Prostate gland (tissue), 2 donors: Measurements from ENCODE around the gene EMID1. TPM values are rescaled to one million over a fixed set of nuclear protein-coding genes. Genes with fewer than 3 reads are reported as not detected.

Experiments
- DNase-seq: peaks from one replicate; pipeline ENCODE4 v3.0.0-alpha.2; 2019; ENCODE audit warnings: low spot score
- H3K27ac ChIP-seq, 2 donors: fragments of 200-600 bp; sonication (generic); 2 replicates each; pipeline ENCODE4 v1.5.1; 2017 to 2019
- H3K27me3 ChIP-seq: fragments of 200-600 bp; sonication (generic); replicated peaks from 2 replicates; pipeline ENCODE4 v1.5.1; 2019; ENCODE audit not compliant: insufficient read depth
- H3K36me3 ChIP-seq, 2 donors: fragments of 200-600 bp; sonication (generic); 1 replicate in 1 of 2; 2 replicates in 1 of 2; pipeline versions ENCODE4 v1.5.1 to v1.8.1; 2017 to 2019
- H3K4me1 ChIP-seq: fragments of 200-600 bp; sonication (generic); replicated peaks from 2 replicates; pipeline ENCODE4 v1.5.1; 2019
- H3K4me3 ChIP-seq, 2 donors: fragments of 200-600 bp; sonication (generic); 2 replicates each; pipeline ENCODE4 v1.5.1; 2017 to 2019
- H3K9me3 ChIP-seq: fragments of 200-600 bp; sonication (generic); 2 replicates; pipeline ENCODE4 v1.5.1; 2017
- CTCF ChIP-seq, 4 experiments: fragments of 200-600 bp in 2 of 4; fragments of 450-650 bp in 2 of 4; sonication (generic) in 2 of 4; IDR thresholded peaks; 1 replicate in 3 of 4; 2 replicates in 1 of 4; pipeline ENCODE4 v1.5.1; 2016 to 2019; ENCODE audit warnings: antibody characterized with exemption in 4 of 4, mild to moderate bottlenecking in 2 of 4, moderate library complexity in 2 of 4
- POLR2A ChIP-seq: fragments of 450-650 bp; IDR thresholded peaks from one replicate; pipeline ENCODE4 v1.6.1; 2016; ENCODE audit warnings: antibody characterized with exemption, mild to moderate bottlenecking
- POLR2AphosphoS5 ChIP-seq: sonication (generic); formaldehyde crosslinking; IDR thresholded peaks from one replicate; pipeline ENCODE4 v1.6.1; 2017; ENCODE audit warnings: antibody characterized with exemption
- WGBS: methylation state at CpG from one replicate; pipeline ENCODE4 v1.1.5; 2018; 5-methylcytosine and 5-hydroxymethylcytosine counted together
- intact Hi-C: fragments of 100-400 bp; cut with DNase I; formaldehyde crosslinking; loops from one replicate; pipeline ENCODE4 v1.14.2; 2022
- total RNA-seq, 2 donors: library from RNA; depleted of rRNA; stranded (reverse); fragments of >200 nt; gene quantifications; one replicate each; pipeline ENCODE4 v1.1.0, GENCODE V29; 2016

The EMID1 gene
- total RNA-seq, 2 donors from 2014 or later, result 12.8 to 14.7 TPM

DNA sequence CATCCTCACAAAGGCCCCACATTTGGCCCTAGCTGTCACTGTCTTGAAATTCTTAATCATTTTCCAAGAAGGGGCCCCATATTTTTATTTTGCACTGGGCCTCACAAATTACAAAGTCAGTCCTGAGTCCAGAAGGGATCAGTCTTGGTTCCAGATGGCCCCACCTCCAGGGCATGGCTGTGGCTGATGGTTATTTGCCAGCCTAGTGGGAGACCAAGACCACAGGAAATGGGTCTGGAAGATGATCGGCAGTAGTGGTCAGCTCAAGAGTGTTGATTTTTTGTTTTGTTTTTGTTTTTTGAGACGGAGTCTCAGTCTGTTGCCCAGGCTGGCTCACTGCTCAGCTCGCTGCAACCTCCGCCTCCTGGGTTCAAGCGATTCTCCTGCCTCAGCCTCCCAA, 47.1 kb upstream of the EMID1 start:
- H3K4me1 ChIP-seq, result no peaks in the 10 kb centered on the region
- no peaks in the 10 kb centered on the region for H3K9me3 ChIP-seq
- DNase-seq, result no peak
- H3K4me3 ChIP-seq, result no peak overlapping the region
- intact Hi-C loops, result loop anchor here (5.0 kb wide), 1 partner anchor 101 kb away; no protein-coding TSS in a partner anchor
- H3K27me3 ChIP-seq, result no peaks in the 10 kb centered on the region
- TF ChIP-seq POLR2A, result no peak
- no peak for TF ChIP-seq POLR2AphosphoS5
- no peak for TF ChIP-seq CTCF (IDR thresholded peaks at IDR 0.05)
- no peak overlapping the region for H3K27ac ChIP-seq
- H3K36me3 ChIP-seq, result no peaks in the 10 kb centered on the region
- 94% methylated on average over 5 of the region's 5 CpGs for WGBS

DNA sequence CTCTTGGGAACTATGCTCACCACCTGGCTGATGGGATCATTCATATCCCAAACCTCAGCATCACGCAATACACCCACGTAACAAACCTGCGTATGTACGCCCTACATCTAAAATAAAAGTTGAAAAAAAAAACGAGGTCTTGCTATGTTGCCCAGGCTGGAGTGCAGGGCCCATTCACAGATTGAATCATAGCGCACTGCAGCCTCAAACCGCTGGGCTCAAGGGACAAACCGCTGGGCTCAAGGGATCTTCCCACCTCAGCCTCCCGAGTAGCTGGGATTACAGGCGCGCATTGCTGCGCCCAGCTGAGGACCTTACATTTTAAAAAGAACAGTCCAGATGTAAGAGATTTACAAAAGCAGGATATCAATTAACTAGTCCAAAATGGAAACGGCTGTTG, 41.9 kb upstream of the EMID1 start:
- no peak for DNase-seq
- no peaks in the 10 kb centered on the region for H3K36me3 ChIP-seq
- TF ChIP-seq POLR2AphosphoS5, result no peak
- TF ChIP-seq CTCF (IDR thresholded peaks at IDR 0.05), result no peak
- no peak for TF ChIP-seq POLR2A
- H3K9me3 ChIP-seq, result no peaks in the 10 kb centered on the region
- H3K27me3 ChIP-seq, result no peaks in the 10 kb centered on the region
- intact Hi-C loops, result no loop called here
- H3K27ac ChIP-seq, result no peak overlapping the region
- no peaks in the 10 kb centered on the region for H3K4me1 ChIP-seq
- WGBS, result 92% methylated on average over 13 of the region's 13 CpGs
- no peak overlapping the region for H3K4me3 ChIP-seq

- Histone ChIP-seq H3K27ac (no peak overlapping the region), H3K4me3 (no peak overlapping the region), H3K4me1 (no peaks in the 10 kb centered on the region), H3K9me3 (no peaks in the 10 kb centered on the region), H3K36me3 (no peaks in the 10 kb centered on the region), H3K27me3 (no peaks in the 10 kb centered on the region)
- no peak for TF ChIP-seq CTCF (IDR thresholded peaks at IDR 0.05)
- no peak for DNase-seq
- intact Hi-C loops, result no loop called here
- WGBS, result 79% methylated on average over 11 of the region's 11 CpGs
Measured at GRCh38 chr22:29165321-29166060, 40.2 kb upstream of the EMID1 start.

GRCh38 chr22:29166180-29166579, 39.5 kb upstream of the EMID1 start:
- no peaks in the 10 kb centered on the region for H3K36me3 ChIP-seq
- H3K9me3 ChIP-seq, result no peaks in the 10 kb centered on the region
- intact Hi-C loops, result no loop called here
- DNase-seq, result no peak
- H3K4me1 ChIP-seq, result no peaks in the 10 kb centered on the region
- TF ChIP-seq CTCF (IDR thresholded peaks at IDR 0.05), result no peak
- TF ChIP-seq POLR2AphosphoS5, result no peak
- TF ChIP-seq POLR2A, result no peak
- WGBS, result 74% methylated on average over 6 of the region's 6 CpGs
- no peak overlapping the region for H3K27ac ChIP-seq
- no peaks in the 10 kb centered on the region for H3K27me3 ChIP-seq
- H3K4me3 ChIP-seq, result no peak overlapping the region
